ENCODE measurements around the gene RARRES2.

RARRES2 gene

DNA sequence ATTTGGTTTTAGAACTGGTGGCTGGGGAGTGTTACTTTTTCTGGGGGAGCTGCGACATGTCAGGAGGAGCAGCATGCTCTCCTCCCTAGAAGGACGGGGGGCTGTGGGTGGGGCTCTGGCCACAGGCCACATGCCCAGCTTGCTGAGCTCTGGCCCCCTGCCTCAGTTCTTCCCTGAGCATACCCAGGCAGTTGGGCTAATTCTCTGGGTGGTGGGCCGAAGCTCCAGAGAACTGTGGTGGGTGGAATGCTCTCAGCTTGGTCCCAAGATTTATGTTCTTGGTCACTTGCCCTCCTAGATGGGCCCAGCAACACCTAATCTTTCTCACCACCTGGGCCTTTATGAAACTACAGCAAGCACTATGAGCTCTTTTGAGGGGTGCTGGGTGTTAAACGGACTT, 32.6 kb upstream of the RARRES2 start:
- no peaks in the 10 kb centered on the region for H3K9me3 ChIP-seq (replicated peaks in 1 of 11)
- H3K36me3 ChIP-seq, result peaks cover 37 to 57% (median 49%) of the 10 kb centered on the region in 11 experiments
- peak overlapping the region in 3 of 11 experiments; percentile 5 to 53 (median 24); a peak in 2 of 22 replicates for H3K9ac ChIP-seq
- no peaks in the 10 kb centered on the region for H3K27me3 ChIP-seq
- peaks cover 57 to 85% (median 71%) of the 10 kb centered on the region in 10 experiments for H3K4me1 ChIP-seq
- H4K20me1 ChIP-seq, result peaks cover 46 to 62% (median 55%) of the 10 kb centered on the region in 11 experiments; a peak in 20 of 22 replicates
- TF ChIP-seq Cebpa-rat (IDR thresholded peaks at IDR 0.05), result no peak
- no peak overlapping the region for H3K4me2 ChIP-seq
- peak overlapping the region in 4 of 11 experiments; percentile 5 to 85 (median 7); a peak in 3 of 22 replicates for H3K27ac ChIP-seq
- no peak overlapping the region for H3K4me3 ChIP-seq

DNA sequence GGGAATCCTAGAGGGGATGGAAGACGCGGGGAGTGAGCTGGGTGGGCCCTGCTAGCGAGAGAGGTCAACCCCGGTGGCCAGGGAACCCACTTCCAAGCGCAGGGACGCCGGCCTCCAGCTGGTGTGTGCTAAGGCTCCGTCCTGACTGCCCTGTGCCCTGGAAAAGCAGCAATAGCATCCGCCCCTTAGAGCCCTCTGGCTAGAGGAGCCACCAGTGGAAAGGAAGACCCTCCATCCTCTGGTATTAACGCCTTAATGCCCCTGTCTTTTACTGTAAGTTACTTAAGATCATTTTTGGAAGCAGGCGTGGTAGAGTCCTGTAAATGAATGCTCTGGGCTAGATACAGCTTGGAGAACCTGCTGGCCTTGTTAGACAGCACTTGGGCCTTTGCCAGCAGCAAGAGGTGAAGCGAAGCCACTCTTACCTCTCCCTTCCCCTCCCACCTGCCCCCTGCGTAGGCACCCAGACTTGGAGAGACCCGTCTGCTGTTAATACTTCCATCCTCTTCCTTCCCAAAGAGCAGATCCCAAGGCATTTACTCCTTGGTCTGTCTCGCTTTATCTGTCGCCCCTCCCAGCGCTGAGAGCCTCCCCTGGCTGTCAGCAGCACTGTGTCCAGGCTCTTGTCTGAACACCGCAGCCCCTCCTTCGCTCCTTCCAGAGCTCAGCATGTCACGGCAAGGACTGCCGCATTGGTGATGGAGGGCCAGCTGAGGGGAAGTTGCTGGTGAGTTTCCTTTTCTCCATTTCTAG, 31.8 kb upstream of the RARRES2 start:
- peaks cover 53 to 81% (median 68%) of the 10 kb centered on the region in 10 experiments for H3K4me1 ChIP-seq
- peak overlapping the region in 8 of 11 experiments; percentile 4 to 36 (median 13); a peak in 8 of 22 replicates for H3K4me2 ChIP-seq
- H3K27ac ChIP-seq, result peak overlapping the region in 3 of 11 experiments; percentile 3 to 31 (median 8); a peak in 2 of 22 replicates

DNA sequence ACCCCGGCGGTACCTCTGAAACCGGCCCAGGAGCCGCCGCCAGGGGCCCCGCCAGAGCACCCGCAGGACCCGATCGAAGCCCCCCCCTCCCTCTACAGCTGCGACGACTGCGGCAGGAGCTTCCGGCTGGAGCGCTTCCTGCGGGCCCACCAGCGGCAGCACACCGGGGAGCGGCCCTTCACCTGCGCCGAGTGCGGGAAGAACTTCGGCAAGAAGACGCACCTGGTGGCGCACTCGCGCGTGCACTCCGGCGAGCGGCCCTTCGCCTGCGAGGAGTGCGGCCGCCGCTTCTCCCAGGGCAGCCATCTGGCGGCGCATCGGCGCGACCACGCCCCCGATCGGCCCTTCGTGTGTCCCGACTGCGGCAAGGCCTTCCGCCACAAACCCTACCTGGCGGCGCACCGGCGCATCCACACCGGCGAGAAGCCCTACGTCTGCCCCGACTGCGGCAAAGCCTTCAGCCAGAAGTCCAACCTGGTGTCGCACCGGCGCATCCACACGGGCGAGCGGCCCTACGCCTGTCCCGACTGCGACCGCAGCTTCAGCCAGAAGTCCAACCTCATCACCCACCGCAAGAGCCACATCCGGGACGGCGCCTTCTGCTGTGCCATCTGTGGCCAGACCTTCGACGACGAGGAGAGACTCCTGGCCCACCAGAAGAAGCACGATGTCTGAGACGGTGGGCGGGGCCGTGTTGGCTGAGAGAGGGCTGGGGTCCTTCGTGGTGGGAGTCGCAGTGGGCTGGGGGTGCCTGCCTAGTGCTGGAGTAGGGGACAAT, 31.0 kb upstream of the RARRES2 start:
- no peaks in the 10 kb centered on the region for H3K9me3 ChIP-seq (replicated peaks in 1 of 11)
- no peak for TF ChIP-seq Cebpa-rat (IDR thresholded peaks at IDR 0.05)
- peaks cover 37 to 57% (median 49%) of the 10 kb centered on the region in 11 experiments for H3K36me3 ChIP-seq
- H3K27me3 ChIP-seq, result no peaks in the 10 kb centered on the region
- peak overlapping the region in 6 of 11 experiments; percentile 4 to 36 (median 17); a peak in 9 of 22 replicates for H3K4me2 ChIP-seq
- H3K27ac ChIP-seq, result peak overlapping the region in 2 of 11 experiments; percentile 3 to 31; a peak in 1 of 22 replicates
- peaks cover 46 to 62% (median 55%) of the 10 kb centered on the region in 11 experiments; a peak in 20 of 22 replicates for H4K20me1 ChIP-seq
- peak overlapping the region in 7 of 11 experiments; percentile 0 to 61 (median 39); a peak in 6 of 22 replicates for H3K9ac ChIP-seq
- peaks cover 53 to 81% (median 68%) of the 10 kb centered on the region in 10 experiments for H3K4me1 ChIP-seq
- no peak overlapping the region for H3K4me3 ChIP-seq

More for the DNA sequence above, 31.8 kb upstream of the RARRES2 start:
- Histone ChIP-seq H3K9ac (peak overlapping the region in 7 of 11 experiments; percentile 24 to 61 (median 39); a peak in 10 of 22 replicates), H3K9me3 (replicated peaks in 1 of 11) (no peaks in the 10 kb centered on the region), H3K4me3 (no peak overlapping the region), H3K27me3 (no peaks in the 10 kb centered on the region), H4K20me1 (peaks cover 46 to 62% (median 55%) of the 10 kb centered on the region in 11 experiments; a peak in 20 of 22 replicates), H3K36me3 (peaks cover 37 to 57% (median 49%) of the 10 kb centered on the region in 11 experiments)
- TF ChIP-seq Cebpa-rat (IDR thresholded peaks at IDR 0.05), result no peak

DNA sequence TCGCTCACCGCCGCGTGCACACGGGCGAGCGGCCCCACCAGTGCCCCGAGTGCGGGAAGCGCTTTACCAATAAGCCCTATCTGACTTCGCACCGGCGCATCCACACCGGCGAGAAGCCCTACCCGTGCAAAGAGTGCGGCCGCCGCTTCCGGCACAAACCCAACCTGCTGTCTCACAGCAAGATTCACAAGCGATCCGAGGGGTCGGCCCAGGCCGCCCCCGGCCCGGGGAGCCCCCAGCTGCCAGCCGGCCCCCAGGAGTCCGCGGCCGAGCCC, 30.5 kb upstream of the RARRES2 start:
- Histone ChIP-seq H3K27ac (0 out of 22 replicates have a peak overlapping the region, but pooled peaks of 1 of the 11 experiments have one; percentile 99), H3K4me2 (no peak overlapping the region), H3K27me3 (no peaks in the 10 kb centered on the region), H4K20me1 (peaks cover 46 to 61% (median 54%) of the 10 kb centered on the region in 11 experiments; a peak in 20 of 22 replicates), H3K4me3 (no peak overlapping the region), H3K36me3 (peaks cover 37 to 57% (median 49%) of the 10 kb centered on the region in 11 experiments), H3K9ac (0 out of 22 replicates have a peak overlapping the region, but pooled peaks of 2 of the 11 experiments have one; percentile 61 to 93), H3K4me1 (peaks cover 53 to 81% (median 68%) of the 10 kb centered on the region in 10 experiments), H3K9me3 (replicated peaks in 1 of 11) (no peaks in the 10 kb centered on the region)
- no peak for TF ChIP-seq Cebpa-rat (IDR thresholded peaks at IDR 0.05)

DNA sequence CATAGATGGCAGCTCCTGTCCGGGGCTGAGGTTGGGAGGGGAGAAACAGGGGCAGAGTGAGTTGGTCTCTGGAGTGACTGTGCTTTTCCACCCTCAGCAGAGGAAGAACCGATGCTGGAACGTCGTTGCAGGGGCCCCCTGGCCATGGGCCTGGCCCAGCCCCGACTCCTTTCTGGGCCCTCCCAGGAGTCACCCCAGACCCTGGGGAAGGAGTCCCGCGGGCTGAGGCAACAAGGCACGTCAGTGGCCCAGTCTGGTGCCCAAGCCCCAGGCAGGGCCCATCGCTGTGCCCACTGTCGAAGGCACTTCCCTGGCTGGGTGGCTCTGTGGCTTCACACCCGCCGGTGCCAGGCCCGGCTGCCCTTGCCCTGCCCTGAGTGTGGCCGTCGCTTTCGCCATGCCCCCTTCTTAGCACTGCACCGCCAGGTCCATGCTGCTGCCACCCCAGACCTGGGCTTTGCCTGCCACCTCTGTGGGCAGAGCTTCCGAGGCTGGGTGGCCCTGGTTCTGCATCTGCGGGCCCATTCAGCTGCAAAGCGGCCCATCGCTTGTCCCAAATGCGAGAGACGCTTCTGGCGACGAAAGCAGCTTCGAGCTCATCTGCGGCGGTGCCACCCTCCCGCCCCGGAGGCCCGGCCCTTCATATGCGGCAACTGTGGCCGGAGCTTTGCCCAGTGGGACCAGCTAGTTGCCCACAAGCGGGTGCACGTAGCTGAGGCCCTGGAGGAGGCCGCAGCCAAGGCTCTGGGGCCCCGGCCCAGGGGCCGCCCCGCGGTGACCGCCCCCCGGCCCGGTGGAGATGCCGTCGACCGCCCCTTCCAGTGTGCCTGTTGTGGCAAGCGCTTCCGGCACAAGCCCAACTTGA, 29.9 kb upstream of the RARRES2 start:
- peak overlapping the region in 10 of 11 experiments; percentile 90 to 99 (median 97); a peak in 15 of 22 replicates for H3K4me2 ChIP-seq
- peaks cover 37 to 57% (median 49%) of the 10 kb centered on the region in 11 experiments for H3K36me3 ChIP-seq
- TF ChIP-seq Cebpa-rat (IDR thresholded peaks at IDR 0.05), result no peak
- H3K27me3 ChIP-seq, result no peaks in the 10 kb centered on the region
- no peaks in the 10 kb centered on the region for H3K9me3 ChIP-seq (replicated peaks in 1 of 11)
- H3K9ac ChIP-seq, result peak overlapping the region in 10 of 11 experiments; percentile 21 to 97 (median 96); a peak in 18 of 22 replicates
- H3K27ac ChIP-seq, result peak overlapping the region in 6 of 11 experiments; percentile 99 to 100 (median 99); a peak in 9 of 22 replicates
- no peak overlapping the region; a peak in 1 of 20 replicates for H3K4me3 ChIP-seq
- peaks cover 46 to 59% (median 54%) of the 10 kb centered on the region in 11 experiments; a peak in 20 of 22 replicates for H4K20me1 ChIP-seq
- peaks cover 53 to 81% (median 67%) of the 10 kb centered on the region in 10 experiments for H3K4me1 ChIP-seq

DNA sequence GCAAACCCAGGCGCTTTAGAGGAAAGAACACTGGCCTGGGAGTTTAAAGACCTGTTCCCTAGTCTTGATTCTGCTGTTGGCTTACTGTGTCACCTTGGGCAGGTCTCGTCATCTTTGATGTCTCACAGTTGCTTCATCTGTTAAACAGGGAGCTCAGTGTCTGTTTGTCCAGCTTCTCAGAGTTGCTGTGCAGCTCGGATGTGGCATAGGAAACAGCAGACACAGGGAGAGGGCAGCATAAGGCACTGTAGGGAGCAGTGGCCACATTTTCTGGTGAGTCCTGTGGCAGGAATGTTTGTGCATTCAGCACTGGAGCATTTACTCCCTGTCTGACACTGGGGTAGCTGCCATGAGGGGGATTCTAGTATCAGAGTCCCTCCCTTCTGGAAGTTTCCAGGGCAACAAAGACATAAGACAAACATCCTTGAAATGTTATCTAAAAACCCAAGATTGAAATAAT, 29.2 kb upstream of the RARRES2 start:
- H4K20me1 ChIP-seq, result peaks cover 46 to 59% (median 54%) of the 10 kb centered on the region in 11 experiments; a peak in 20 of 22 replicates
- no peaks in the 10 kb centered on the region for H3K9me3 ChIP-seq (replicated peaks in 1 of 11)
- no peak for TF ChIP-seq Cebpa-rat (IDR thresholded peaks at IDR 0.05)
- H3K27me3 ChIP-seq, result no peaks in the 10 kb centered on the region
- peaks cover 37 to 57% (median 49%) of the 10 kb centered on the region in 11 experiments for H3K36me3 ChIP-seq
- peak overlapping the region in 9 of 10 experiments; percentile 79 to 99 (median 89); a peak in 17 of 20 replicates for H3K4me3 ChIP-seq
- H3K4me2 ChIP-seq, result peak overlapping the region; percentile 90 to 100 (median 98)
- H3K27ac ChIP-seq, result peak overlapping the region in 8 of 11 experiments; percentile 96 to 100 (median 99); a peak in 11 of 22 replicates
- H3K9ac ChIP-seq, result peak overlapping the region; percentile 92 to 97 (median 95)
- peaks cover 53 to 81% (median 67%) of the 10 kb centered on the region in 10 experiments for H3K4me1 ChIP-seq

DNA sequence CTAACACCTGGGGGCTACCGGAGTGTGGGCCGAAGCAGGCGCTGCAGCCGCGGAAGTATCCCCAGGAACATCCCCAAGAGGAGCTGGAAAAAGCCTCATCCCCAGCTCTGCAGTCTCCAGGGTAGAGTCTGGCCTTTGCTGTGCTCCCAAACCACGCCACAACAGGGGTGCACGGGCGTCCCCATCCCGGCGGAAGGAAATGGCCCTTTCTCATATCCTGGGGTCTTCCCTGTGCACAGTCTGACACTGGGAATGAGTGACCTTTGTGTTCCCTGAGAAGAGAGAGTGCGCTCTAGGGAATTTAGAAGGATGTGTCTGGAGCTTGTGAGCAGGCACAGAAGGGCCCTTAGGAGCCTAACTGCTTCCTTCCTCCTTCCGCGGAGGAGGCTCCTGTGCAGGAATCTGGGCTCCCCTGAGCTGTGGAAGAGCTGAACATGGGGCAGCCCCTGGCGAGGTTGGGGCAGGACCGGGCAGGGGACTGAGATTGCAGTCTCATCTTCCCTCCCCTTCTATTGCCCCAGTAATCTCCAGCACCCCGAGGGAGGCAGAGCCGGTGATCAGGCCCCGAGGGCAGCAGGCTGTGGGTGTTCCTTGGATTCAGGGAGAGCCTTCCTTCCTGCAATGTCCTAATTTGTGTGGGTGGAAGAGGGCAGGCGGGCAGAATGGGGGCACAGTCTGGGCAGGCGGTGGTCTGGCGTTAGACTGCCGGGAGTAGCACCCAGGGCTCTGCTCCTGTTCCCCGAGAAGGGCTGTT, 28.5 kb upstream of the RARRES2 start:
- H3K9me3 ChIP-seq (replicated peaks in 1 of 11), result no peaks in the 10 kb centered on the region
- H3K36me3 ChIP-seq, result peaks cover 37 to 53% (median 46%) of the 10 kb centered on the region in 11 experiments
- peak overlapping the region; percentile 92 to 97 (median 95) for H3K9ac ChIP-seq
- peaks cover 55 to 82% (median 72%) of the 10 kb centered on the region in 10 experiments for H3K4me1 ChIP-seq
- H3K27me3 ChIP-seq, result no peaks in the 10 kb centered on the region
- peak overlapping the region; percentile 79 to 99 (median 88) for H3K4me3 ChIP-seq
- TF ChIP-seq Cebpa-rat (IDR thresholded peaks at IDR 0.05), result no peak
- H3K27ac ChIP-seq, result peak overlapping the region; percentile 90 to 100 (median 99); a peak in 21 of 22 replicates
- peaks cover 46 to 58% (median 53%) of the 10 kb centered on the region in 11 experiments; a peak in 20 of 22 replicates for H4K20me1 ChIP-seq
- H3K4me2 ChIP-seq, result peak overlapping the region; percentile 90 to 100 (median 98)

Measured in BLaER1 treated with 17β-estradiol and CSF1 and Interleukin-3, amounts not matched to agents 10 nM and 100 nM (cell line).